Right renal cortex interstitium (tissue), 3 donors: Measurements from ENCODE around the gene CNOT4. TPM values are rescaled to one million over a fixed set of nuclear protein-coding genes. Genes with fewer than 3 reads are reported as not detected.
"Not testable (repeated sequence)": the region's sequence is repeated elsewhere in the genome, so short reads cannot be mapped to it uniquely, and the experiment has no call there.

Source experiments
- DNase-seq, 3 donors: peaks; one replicate each; pipeline ENCODE4 v3.0.0-alpha.2; 2013; ENCODE audit warnings: low read depth in 3 of 3, low spot score in 2 of 3
- polyA plus RNA-seq, 3 donors: library from polyadenylated mRNA; unstranded; fragments of 120-200 nt; gene quantifications; one replicate each; pipeline ENCODE4 v1.2.1, GENCODE V29; 2013; ENCODE audit not compliant: insufficient read length in 3 of 3

The CNOT4 gene
- polyA plus RNA-seq, 3 donors: 30.0 to 34.9 (median 33.9) TPM

DNA sequence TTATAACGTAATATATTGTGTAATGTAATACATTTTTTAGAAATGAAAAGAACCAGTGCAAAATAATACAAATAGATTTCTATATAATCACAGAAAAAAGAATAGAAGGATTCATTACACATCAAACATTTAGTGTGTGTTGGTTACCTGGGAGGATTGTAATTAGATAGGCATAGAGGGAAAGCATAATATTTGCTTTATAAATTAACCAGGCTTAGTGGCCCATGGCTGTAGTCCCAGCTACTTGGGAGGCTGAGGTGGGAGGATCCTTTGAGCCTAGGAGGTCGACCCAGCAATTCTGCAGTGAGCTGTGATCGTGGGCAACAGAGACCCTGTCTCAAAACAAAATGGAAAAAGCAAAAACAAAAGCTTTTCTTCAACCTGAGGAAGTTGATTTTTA is 5.0 kb upstream of the CNOT4 start:
- DNase-seq: no peak

DNA sequence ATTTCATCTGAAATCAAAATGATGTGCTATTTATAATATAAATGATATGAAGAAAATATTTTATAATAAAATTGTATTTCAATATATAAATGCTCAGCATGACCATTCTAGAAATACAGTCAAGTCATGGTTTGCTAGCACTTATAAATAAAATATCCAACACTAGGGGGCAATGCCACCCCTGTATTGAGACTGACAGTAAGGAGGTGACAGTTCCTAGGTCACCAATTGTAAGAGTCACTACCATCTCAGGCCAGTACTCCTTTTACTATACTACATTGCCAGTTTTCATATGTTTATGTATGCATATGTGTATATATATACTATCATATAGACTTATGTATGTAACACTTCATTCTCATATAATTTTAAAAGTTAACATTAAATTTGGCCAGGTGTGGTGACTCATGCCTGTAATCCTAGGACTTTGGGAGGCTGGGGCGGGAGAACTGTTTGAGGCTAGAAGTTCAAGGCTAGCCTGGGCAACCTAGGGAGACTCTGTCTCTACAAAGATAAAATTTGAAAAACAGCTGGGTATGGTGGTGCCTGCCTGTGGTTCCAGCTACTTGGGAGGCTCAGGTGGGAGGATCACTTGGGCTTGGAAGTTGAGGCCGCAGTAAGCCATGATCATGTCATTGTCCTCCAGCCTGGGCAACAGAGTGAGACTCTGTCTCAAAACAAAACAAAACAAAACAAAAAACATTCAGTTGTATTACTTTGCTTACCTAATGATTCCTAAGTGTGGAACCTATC is 2.4 kb upstream of the CNOT4 start:
- DNase-seq: peak in 1 of 3 donors; percentile 7

DNA sequence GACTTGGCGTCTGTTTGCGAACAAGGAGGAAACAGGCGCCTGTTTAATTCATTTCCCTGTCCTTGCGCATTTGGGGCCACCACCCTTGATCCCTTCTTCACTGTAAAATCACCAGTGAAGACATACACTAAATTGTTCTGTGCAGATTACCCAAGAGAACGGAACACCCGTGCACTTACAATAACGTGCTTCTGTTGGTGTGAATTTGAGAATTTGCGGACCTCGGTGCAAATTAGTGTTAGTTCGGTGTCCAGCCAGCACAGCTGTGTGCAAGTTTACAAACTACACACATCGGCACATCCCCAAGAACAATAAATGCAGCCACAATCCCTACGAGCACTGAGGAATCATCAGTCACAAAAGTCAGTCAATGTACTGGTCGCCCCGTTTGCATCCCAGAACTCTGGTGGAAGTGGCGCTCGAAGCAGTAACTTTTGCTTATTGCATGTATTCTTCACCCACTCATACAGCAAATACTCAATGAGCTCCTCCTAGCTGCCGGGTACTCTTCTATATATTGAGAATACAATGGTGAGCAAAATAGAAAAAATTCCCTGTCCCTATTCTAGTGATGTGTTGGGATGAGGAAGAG is 786 bp upstream of the CNOT4 start:
- DNase-seq: peak in 1 of 3 donors; percentile 13

DNA sequence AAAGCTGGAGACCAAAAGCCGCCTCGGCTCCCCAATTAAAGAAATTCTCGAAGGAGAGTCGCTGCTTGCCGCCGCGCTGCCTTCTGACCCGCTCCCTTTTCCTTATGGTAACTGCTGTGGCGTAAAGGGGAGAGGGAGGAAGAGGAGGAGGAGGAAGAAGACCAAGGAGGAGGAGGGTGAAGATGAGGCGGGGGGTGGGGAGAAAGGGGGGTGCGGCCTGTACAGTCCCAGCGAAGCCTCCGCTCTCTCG is 388 bp downstream of the CNOT4 start:
- DNase-seq: no peak

DNA sequence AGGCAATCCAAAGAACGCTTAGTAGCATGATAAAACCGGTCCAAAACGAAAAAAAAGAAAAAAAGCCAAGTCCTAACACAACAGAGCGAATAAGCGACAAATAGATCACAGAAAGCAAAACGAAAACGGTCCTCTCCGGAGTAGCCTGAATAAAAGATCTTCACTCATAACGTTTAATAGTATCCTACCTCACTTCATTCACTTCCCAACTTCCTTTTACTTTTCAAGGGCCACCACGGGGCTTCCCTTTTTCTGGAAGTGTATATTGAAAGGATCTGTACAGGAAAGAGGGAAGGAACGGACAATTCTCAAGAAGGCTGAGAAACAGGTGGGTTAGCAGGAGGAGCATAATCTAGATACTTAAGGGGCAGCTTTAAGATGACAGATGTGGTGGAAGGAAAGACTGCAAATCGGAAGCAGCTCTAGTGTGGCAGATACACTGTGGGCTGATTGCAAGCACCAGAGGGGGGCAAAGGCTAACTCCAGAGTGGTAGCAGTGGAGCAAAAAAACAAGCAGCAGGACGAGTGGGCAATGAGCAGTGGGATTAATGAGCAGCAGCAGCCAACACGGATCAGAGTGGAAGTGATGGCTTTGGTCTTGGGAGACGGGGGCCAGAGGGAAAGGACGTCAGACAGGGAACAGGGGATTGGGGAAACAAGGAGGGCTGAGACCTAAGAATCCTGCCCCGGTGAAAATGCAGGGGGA is 866 bp downstream of the CNOT4 start:
- peak in 1 of 3 donors; percentile 27 for DNase-seq

DNA sequence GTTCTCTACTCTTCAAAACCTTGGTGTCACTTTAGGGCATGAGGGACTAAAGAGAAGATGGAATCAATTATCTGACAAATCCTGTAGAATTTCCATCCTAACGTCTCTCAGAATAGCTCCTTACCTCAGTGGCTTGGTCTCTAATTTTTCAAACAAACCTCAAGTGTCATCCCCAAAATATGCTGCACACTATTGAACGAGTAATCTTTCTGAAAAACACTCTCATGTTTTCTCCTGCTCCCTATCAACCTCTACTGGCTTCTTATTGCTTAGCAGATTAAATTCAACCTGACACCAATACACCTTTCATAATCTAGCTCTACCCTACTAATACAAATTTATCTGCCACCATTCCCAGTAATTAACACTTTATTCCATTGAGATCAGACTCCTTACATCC is 8.5 kb downstream of the CNOT4 start:
- DNase-seq: no peak

DNA sequence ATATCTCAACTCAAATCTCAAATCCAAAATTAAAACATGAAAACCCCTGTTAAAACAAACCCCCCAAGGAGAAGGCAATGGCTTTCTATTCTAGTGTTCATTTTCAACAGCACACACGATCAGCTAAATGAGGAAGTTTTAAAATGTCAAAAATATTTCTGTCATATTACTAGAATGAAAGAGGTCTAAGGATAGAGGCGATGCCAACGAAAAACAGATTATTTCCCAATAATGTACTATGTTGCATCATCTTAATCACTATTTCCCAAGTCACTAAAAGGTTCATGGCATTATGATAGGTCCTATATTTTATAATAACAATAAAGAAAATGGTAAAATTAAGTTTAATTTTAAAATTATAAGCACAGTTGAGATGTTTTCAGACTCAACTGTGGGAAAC is 10.1 kb downstream of the CNOT4 start:
- no peak for DNase-seq

DNA sequence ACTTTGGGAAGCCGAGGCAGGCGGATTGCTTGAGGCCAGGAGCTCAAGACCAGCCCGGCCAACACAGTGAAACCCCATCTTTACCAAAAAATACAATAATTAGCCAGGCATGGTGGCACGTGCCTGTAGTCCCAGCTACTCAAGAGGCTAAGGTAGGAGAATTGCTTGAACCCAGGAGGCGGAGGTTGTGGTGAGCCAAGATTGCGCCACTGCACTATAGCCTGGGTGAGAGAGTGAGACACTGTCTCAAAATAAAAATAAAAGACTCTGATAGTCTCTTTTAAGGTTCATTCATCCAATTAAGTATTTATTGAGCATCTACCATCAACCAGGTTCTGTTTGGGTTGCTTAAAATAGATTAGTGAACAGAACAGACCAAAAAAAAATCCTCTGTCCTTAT is 12.7 kb downstream of the CNOT4 start:
- not testable (repeated sequence) for DNase-seq

DNA sequence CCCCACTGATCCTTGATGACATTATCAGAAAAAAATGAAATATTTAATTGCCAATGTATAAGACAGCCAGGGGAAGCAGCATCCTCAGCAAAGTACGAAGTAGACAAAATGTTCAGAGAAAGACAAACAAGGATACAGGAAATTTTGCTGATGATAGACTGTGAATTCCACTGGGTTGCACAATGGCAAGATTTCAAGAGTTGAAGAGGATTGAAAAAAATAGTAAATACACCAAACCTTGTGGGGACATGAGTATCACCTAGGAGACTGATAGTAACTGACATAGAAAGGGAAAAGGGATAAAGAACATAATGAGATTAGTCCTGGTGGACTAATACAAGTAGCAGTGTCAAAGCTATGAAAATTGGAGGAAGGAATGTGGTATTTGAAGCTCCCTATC is 16.5 kb downstream of the CNOT4 start:
- DNase-seq: no peak

DNA sequence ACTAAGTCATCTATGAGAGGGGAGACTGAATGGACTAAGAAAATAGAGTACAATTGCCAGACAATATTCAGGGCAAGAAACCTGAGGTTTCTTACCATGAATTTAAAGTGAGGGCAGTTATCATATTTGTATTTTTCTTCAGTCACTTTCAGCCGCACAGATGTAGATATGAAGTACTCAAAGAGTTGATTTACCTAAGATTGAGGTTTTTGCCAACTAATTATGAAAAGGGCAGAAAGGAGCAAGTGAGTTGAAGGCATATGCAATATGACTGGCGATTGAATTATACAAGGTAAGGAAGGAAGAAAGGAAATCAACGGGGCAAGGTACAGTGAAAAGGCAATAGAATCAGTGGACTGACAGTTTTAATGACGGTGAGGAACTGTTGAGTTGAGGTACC is 17.8 kb downstream of the CNOT4 start:
- DNase-seq: no peak

DNA sequence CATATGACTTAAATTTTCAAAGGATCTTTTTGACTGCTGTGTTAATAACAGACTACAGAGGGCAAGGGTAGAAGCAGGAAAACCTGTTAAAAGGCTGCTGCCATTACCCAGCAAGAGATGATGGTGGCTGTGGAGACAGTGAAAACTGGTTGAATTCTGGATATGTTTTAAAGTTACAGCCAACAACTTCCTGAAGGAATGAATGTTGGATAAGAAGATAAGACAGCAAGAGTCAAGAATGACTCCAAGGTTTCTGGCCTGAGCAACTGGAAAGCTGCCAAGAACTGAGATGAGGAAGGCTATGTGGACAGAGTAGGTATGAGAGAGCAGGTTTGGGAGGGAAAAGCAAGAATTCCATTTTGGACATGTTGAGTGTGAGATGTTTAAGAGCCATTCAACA is 19.1 kb downstream of the CNOT4 start:
- no peak for DNase-seq

DNA sequence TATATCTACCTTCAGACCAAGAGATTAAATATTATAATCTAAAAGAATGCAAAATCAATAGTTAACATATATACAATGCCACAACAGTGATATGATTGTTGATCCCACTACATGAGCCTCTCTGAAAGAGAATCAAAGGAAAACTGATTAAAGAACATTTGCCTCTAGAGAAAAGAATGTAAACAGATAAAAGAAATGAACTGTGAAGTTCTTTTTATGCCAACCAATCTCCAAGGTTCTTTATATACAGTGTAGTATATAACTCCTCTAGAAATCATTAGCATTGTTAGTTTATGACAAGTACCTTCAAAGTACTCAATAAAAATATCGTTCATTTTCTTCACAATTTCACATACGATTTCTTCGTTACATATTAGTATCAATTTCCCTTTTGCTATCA is 20.1 kb downstream of the CNOT4 start:
- no peak for DNase-seq

DNA sequence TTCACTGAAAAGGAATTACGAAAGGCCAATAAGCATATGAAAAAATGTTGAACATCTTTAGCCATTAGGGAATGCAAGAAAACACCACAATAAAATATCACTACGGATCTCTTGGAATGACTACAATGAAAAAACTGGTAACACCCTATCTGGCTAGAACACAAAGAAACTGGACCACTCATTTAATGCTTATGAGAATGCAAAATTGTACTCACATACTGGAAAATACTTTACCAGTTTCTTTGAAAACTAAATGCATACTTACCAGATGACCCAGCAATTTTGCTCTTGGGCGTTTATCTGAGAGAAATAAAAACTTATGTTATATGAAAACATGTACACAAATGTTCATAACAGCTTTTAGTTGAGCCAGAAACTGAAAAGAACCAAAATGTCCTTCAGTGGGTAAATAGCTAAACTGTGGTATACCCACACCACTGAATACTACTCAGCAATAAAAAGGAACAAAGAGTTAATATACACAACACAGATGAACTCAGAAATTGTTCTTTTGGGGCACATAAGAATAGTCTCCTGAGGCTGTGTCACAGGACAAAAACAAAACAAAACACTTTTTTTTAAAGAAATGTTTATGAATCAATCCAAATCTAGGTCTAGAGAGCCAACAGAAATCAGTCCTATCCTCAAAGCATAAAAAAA is 23.5 kb downstream of the CNOT4 start:
- DNase-seq: no peak

DNA sequence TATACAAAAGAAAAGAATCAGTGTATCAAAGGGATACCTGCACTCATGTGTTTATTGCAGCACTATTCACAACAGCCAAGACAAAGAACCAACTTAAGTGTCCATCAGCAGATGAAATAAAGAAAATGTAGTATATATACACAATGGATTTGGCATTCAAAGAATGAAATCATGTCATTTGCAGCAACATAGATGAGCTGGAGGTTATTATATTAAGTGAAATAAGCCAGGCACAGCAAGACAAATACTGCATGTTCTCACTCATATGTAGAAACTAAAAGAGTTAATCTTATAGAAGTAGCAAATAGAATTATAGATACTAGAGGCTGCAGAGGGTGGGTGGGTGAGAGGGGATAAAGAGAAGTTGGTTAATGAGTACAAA is 28.3 kb downstream of the CNOT4 start:
- DNase-seq: no peak

DNA sequence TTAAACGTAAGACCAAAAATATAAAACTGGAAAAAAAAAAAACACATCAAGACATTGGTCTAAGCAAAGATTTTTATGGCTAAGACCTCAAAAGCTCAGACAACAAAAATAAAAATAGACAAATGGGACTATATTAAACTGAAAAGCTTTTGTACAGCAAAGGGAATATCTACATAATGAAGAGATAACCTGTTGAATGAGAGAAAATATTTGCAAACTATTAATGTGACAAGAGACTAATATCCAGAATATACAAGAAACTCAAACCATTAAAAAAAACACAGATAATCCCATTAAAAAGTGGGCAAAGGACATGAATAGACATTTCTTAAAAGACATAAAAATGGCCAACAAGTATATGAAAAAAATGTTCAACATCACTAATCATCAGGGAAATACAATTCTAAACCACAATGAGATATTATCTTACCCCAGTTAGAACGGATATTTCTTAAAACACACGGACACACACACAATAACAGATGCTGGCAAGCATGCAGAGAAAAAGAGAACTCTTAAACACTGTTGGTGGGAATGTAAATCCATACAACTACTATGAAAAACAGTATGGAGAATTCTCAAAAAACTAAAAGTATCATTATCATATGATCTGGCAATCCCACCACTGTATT is 28.8 kb downstream of the CNOT4 start:
- DNase-seq: no peak

DNA sequence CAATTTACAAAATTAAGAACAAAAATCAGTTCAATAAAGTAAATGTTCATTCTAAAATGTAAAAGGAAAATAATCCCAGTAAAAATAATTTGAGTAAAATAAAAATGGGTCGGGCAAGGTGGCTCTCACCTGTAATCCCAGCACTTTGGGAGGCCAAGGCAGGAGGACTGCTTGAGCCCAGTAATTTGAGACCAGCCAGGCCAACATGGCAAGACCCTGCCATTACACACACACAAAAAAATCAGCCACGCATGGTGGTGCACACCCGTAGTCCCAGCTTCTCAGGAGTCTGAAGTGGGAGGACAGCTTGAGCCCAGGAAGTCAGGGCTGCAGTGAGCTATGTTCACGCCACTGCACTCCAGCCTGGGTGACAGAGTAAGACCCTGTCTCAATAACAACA is 34.4 kb downstream of the CNOT4 start:
- no peak for DNase-seq

DNA sequence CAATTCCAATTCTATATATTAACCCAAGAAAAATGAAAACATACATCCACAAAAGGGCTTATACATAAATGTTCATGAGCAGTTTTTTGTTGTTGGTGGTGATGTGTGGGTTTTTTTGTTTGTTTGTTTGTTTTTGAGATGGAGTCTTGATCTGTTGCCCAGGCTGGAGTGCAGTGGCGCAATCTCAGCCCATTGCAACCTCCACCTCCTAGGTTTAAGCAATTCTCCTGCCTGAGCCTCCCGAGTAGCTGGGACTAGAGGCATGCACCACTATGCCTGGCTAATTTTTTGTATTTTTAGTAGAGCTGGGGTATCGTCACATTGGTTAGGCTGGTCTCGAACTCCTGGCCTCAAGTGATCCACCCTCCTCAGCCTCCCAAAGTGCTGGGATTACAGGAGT is 40.2 kb downstream of the CNOT4 start:
- DNase-seq: not testable (repeated sequence)

DNA sequence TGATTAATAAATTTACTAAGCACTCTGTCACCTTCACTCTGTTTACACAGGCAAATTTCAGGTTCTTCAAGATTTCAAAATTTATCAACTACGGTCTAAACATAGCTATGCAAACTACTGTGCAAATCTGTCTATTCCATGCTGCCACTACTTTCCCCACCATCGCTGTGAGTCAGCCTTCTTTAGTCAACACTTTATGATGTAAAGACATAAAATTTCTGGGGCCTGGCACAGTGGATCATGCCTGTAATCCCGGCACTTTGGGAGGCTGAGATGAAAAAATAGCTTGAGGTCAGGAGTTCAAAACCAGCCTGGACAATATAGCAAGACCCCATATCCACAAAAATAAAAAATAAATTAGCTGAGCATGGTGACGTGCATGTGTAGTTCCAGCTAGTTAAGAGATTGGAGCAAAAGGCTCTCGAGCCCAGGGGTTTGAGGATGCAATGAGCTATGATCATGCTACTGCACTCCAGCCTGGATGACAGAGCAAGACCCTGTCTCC is 42.6 kb downstream of the CNOT4 start:
- no peak for DNase-seq

DNA sequence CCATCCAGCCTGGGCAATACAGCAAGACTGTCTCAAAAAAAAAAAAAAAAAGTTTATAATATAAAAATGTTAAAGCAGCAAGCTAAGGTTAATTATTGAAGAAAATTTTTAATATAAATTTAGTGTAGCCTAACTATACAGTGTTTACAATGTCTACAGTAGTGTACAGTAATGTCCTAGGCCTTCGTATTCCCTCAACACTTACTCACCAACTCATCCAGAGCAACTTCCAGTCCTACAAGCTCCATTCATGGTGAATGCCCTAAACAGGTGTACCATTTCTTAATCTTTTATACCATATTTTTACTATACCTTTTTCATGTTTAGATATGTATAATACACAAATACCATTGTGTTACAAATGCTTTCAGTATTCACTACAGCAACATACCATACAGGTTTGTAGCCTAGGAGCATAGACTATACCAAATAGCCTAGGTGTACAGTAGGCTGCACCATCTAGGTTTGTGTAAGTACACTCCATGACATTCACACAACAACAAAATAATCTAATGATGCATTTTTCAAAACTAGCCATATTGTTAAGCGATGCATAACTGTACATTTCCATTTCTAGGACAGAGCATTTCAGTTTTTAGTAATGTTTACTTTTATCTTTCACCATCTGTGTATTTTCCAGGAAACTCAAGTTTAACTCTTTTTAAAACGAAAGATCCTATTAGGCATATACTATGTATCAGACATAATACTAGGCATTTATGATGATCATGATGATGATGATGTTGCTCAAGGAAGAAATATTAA is 43.3 kb downstream of the CNOT4 start:
- no peak for DNase-seq

DNA sequence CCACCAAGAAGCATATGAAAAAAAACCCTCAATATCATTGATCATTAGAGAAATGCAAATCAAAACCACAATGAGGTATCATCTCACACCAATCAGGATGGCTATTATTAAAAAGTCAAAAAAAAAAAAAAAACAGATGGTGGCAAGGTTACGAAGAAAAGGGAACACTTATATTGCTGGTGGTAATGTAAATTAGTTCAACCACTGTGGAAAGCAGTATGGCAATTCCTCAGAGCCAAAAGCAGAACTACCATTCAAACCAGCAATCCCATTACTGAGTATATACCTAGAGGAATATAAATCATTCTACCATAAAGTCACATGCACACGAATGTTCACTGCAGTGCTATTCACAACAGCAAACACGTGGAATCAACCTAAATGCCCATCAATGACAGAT is 46.0 kb downstream of the CNOT4 start:
- DNase-seq: no peak
